Esophagus squamous epithelium (tissue), 5 donors: ENCODE results near the gene LSM5. TPM values are rescaled to one million over a fixed set of nuclear protein-coding genes. Genes with fewer than 3 reads are reported as not detected.

Experiments used
- DNase-seq: peaks from one replicate; lab custom pipeline; 2025; lab: John Stamatoyannopoulos, UW
- H3K27ac ChIP-seq, 4 donors: fragments of 200-600 bp; sonication (generic); one replicate each; pipeline ENCODE4 v1.5.1; 2016 to 2019; ENCODE audit warnings: mild to moderate bottlenecking in 1 of 4
- H3K27me3 ChIP-seq, 4 donors: fragments of 200-600 bp; sonication (generic); 1 replicate in 3 of 4; 2 replicates in 1 of 4; pipeline versions ENCODE4 v1.5.1 to v1.6.0; 2017 to 2021; ENCODE audit warnings: antibody characterized with exemption in 1 of 4
- H3K36me3 ChIP-seq, 3 donors: fragments of 200-600 bp; sonication (generic); one replicate each; pipeline ENCODE4 v1.5.1; 2016 to 2019
- H3K4me1 ChIP-seq, 3 donors: fragments of 200-600 bp; sonication (generic); one replicate each; pipeline ENCODE4 v1.5.1; 2017 to 2019
- H3K4me3 ChIP-seq, 4 donors: fragments of 200-600 bp; sonication (generic); 1 replicate in 3 of 4; 2 replicates in 1 of 4; pipeline ENCODE4 v1.5.1; 2016 to 2019; ENCODE audit warnings: mild to moderate bottlenecking in 2 of 4, moderate library complexity in 1 of 4
- H3K9me3 ChIP-seq, 3 donors: fragments of 200-600 bp; sonication (generic); one replicate each; pipeline ENCODE4 v1.5.1; 2016 to 2019
- CTCF ChIP-seq, 6 experiments: fragments of 450-650 bp in 4 of 6; fragments of 200-600 bp in 2 of 6; sonication (generic) in 2 of 6; IDR thresholded peaks; one replicate each; pipeline ENCODE4 v1.5.1; 2016 to 2019; ENCODE audit warnings: antibody characterized with exemption in 6 of 6, mild to moderate bottlenecking in 4 of 6, moderate library complexity in 4 of 6
- POLR2A ChIP-seq, 4 donors: fragments of 450-650 bp; IDR thresholded peaks; one replicate each; pipeline ENCODE4 v1.6.1; 2017; ENCODE audit warnings: antibody characterized with exemption in 4 of 4, mild to moderate bottlenecking in 4 of 4, moderate library complexity in 3 of 4
- WGBS, 2 donors: methylation state at CpG; one replicate each; pipeline ENCODE4 v1.1.5; 2018; 5-methylcytosine and 5-hydroxymethylcytosine counted together
- intact Hi-C: fragments of 100-400 bp; cut with DNase I; formaldehyde crosslinking; loops from one replicate; pipeline ENCODE4 v1.15.0; 2022
- total RNA-seq, 4 donors: library from RNA; depleted of rRNA; stranded (reverse); fragments of >200 nt; gene quantifications; one replicate each; pipeline ENCODE4 v1.1.0, GENCODE V29; 2016
- donor health status: DM: yes; HTN: yes; CAD: no.

LSM5 gene
- total RNA-seq, 4 donors from 2014 or later = 12.4 to 29.9 (median 22.7) TPM

DNA sequence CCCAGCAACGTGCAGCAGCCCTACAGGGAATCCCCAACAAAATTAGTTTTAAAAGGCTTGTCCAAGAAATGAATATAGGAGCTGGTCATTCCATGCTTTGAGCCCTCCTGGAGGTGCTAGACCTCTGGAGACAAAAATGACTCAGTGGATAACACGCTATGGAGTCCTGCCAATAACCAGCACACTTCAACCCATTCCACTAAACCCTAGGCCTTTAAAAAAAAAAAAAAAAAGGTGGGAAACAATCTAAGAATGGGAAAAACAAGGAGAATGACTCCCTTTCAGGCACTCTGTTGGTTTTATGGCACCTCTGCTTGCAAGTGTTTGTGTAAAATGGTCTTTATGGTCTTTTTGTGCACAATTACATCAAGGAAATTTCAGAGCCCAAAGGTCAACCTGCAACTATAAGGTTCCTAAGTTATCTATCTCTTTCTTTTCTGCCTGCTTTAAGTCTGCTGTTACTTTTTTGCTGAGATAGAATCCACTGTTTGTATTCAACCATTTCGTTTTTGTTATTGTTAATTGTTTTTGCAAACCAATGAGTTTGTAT, 26.4 kb upstream of the LSM5 start:
- peaks cover 0 to 5% (median 0%) of the 10 kb centered on the region in 3 donors for H3K36me3 ChIP-seq
- WGBS, 2 donors = 65 to 90% methylated on average over 3 of the region's 3 CpGs
- no peak overlapping the region for H3K27ac ChIP-seq
- no peak for TF ChIP-seq POLR2A (IDR thresholded peaks at IDR 0.05)
- TF ChIP-seq CTCF (IDR thresholded peaks at IDR 0.05) = no peak
- H3K4me1 ChIP-seq = peaks cover 0 to 21% (median 4%) of the 10 kb centered on the region in 3 donors
- intact Hi-C loops = no loop called here
- no peaks in the 10 kb centered on the region for H3K27me3 ChIP-seq
- DNase-seq = no peak
- H3K4me3 ChIP-seq = no peak overlapping the region
- H3K9me3 ChIP-seq = peaks cover 0 to 4% (median 0%) of the 10 kb centered on the region in 3 donors

GRCh38 chr7:32515890-32516550, 25.8 kb upstream of the LSM5 start:
- H3K4me1 ChIP-seq = peaks cover 0 to 21% (median 4%) of the 10 kb centered on the region in 3 donors
- no peaks in the 10 kb centered on the region for H3K27me3 ChIP-seq
- H3K27ac ChIP-seq = no peak overlapping the region
- intact Hi-C loops = no loop called here
- TF ChIP-seq CTCF (IDR thresholded peaks at IDR 0.05) (no peak), POLR2A (IDR thresholded peaks at IDR 0.05) (no peak)
- no peak for DNase-seq
- H3K36me3 ChIP-seq = no peaks in the 10 kb centered on the region
- peaks cover 0 to 4% (median 0%) of the 10 kb centered on the region in 3 donors for H3K9me3 ChIP-seq
- WGBS, 2 donors = 66 to 82% methylated on average over 3 of the region's 3 CpGs
- no peak overlapping the region for H3K4me3 ChIP-seq

GRCh38 chr7:32513210-32513609, 23.0 kb upstream of the LSM5 start:
- H3K27me3 ChIP-seq = no peaks in the 10 kb centered on the region
- no peak for DNase-seq
- WGBS, 2 donors = 100% methylated on average over 1 of the region's 1 CpG

DNA sequence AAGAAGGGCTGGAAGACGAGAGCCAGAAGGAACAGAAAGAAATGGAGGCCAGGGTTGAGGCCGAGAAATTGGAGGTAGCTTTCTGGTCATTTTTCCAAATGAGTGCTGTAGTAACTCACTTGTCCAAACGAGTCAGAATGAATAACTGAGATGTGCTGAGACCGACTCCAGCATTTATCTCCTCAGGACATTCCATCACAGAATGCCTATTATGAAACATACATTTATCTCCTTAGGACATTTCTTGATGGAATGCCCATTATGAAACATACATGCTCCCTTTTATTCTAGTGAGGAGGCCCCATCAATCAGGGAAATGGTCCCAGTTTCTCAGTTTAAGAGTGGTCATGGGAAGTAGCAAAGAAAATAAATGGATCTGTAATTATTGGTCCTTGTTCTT, 21.6 kb upstream of the LSM5 start:
- 50 to 65% methylated on average over 4 of the region's 4 CpGs for WGBS, 2 donors
- H3K4me3 ChIP-seq = no peak overlapping the region
- TF ChIP-seq POLR2A (IDR thresholded peaks at IDR 0.05) (no peak), CTCF (IDR thresholded peaks at IDR 0.05) (no peak)
- no peaks in the 10 kb centered on the region for H3K9me3 ChIP-seq
- no peak overlapping the region for H3K27ac ChIP-seq
- intact Hi-C loops = no loop called here
- no peak for DNase-seq
- H3K4me1 ChIP-seq = peaks cover 0 to 29% (median 8%) of the 10 kb centered on the region in 3 donors
- peaks cover 0 to 12% (median 0%) of the 10 kb centered on the region in 3 donors for H3K36me3 ChIP-seq
- no peaks in the 10 kb centered on the region for H3K27me3 ChIP-seq

More at GRCh38 chr7:32513210-32513609, 23.0 kb upstream of the LSM5 start:
- H3K4me3 ChIP-seq = no peak overlapping the region
- intact Hi-C loops = no loop called here
- no peak for TF ChIP-seq POLR2A (IDR thresholded peaks at IDR 0.05)
- H3K36me3 ChIP-seq = peaks cover 0 to 5% (median 0%) of the 10 kb centered on the region in 3 donors
- peaks cover 0 to 4% (median 0%) of the 10 kb centered on the region in 3 donors for H3K9me3 ChIP-seq
- no peak overlapping the region for H3K27ac ChIP-seq
- peaks cover 0 to 21% (median 4%) of the 10 kb centered on the region in 3 donors for H3K4me1 ChIP-seq

DNA sequence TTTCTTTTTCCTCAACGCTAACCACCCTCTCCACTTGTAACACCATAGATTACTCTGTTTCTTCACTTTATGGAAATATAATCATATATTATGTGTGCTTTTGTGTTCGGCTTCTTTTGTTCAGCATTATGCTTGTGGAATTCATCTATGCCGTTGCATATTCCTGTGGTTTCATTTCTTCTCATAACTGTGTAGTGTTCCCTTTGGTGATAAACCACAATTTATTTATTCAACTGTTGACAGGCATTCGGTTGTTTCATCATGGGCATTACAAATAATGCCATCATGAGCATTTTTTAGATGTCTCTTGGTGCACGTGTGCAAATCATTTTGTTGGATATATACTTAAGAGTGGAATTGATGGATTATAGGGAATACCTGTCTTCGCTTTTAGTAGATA, 17.2 kb upstream of the LSM5 start:
- Histone ChIP-seq H3K27me3 (no peaks in the 10 kb centered on the region), H3K9me3 (no peaks in the 10 kb centered on the region), H3K36me3 (peaks cover 0 to 12% (median 0%) of the 10 kb centered on the region in 3 donors), H3K4me1 (peaks cover 0 to 29% (median 4%) of the 10 kb centered on the region in 3 donors), H3K27ac (no peak overlapping the region), H3K4me3 (no peak overlapping the region)
- TF ChIP-seq POLR2A (IDR thresholded peaks at IDR 0.05) = no peak
- TF ChIP-seq CTCF (IDR thresholded peaks at IDR 0.05) = no peak
- 89 to 91% methylated on average over 6 of the region's 6 CpGs for WGBS, 2 donors
- DNase-seq = no peak
- intact Hi-C loops = no loop called here
